Measurements from ENCODE around the gene SSTR5. TPM values are rescaled to one million over a fixed set of nuclear protein-coding genes. Genes with fewer than 3 reads are reported as not detected.
"Not testable (repeated sequence)": the region's sequence is repeated elsewhere in the genome, so short reads cannot be mapped to it uniquely, and the experiment has no call there.

The SSTR5 gene
- total RNA-seq, 2 experiments from 2014 or later, result not detected

- Mint-ChIP-seq H3K4me1 (no peaks in the 10 kb centered on the region), H3K4me3 (no peak overlapping the region), H3K27me3 (peaks cover 6% of the 10 kb centered on the region), H3K9me3 (ENCODE audit: low read depth) (peaks cover under 1% of the 10 kb centered on the region), H3K36me3 (ENCODE audit: low read depth) (no peaks in the 10 kb centered on the region), H3K27ac (no peak overlapping the region)
- ChIA-PET POLR2A (no interaction called here), CTCF (no interaction called here)
- DNase-seq (no peak), ATAC-seq (no peak)
- intact Hi-C loops (cut with DNase I, micrococcal nuclease), result no loop called here
Measured at GRCh38 chr16:1090620-1091587, 18.4 kb downstream of the SSTR5 start.

- POLR2A ChIA-PET, result no interaction called here
- CTCF ChIA-PET, result no interaction called here
- Mint-ChIP-seq H3K4me3 (no peak overlapping the region), H3K36me3 (ENCODE audit: low read depth) (no peaks in the 10 kb centered on the region), H3K4me1 (no peaks in the 10 kb centered on the region), H3K27me3 (peaks cover 6% of the 10 kb centered on the region), H3K27ac (no peak overlapping the region), H3K9me3 (ENCODE audit: low read depth) (no peaks in the 10 kb centered on the region)
- ATAC-seq (no peak), DNase-seq (no peak)
- intact Hi-C loops (cut with DNase I, micrococcal nuclease), result no loop called here
Measured at GRCh38 chr16:1091992-1092552, 19.5 kb downstream of the SSTR5 start.

DNA sequence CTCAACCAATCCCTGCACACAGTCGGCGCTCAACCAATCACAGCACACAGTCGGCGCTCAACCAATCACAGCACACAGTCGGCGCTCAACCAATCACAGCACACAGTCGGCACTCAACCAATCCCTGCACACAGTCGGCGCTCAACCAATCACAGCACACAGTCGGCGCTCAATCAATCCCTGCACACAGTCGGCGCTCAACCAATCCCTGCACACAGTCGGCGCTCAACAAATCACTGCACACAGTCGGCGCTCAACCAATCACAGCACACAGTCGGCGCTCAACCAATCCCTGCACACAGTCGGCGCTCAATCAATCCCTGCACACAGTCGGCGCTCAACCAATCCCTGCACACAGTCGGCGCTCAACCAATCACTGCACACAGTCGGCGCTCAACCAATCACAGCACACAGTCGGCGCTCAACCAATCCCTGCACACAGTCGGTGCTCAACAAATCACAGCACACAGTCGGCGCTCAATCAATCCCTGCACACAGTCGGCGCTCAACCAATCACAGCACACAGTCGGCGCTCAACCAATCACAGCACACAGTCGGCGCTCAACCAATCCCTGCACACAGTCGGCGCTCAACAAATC is 20.2 kb downstream of the SSTR5 start:
- ATAC-seq; H3K9me3 Mint-ChIP-seq (ENCODE audit: low read depth); H3K36me3 Mint-ChIP-seq (ENCODE audit: low read depth); H3K27ac Mint-ChIP-seq; H3K4me1 Mint-ChIP-seq; POLR2A ChIA-PET; H3K27me3 Mint-ChIP-seq; DNase-seq; intact Hi-C loops (cut with DNase I, micrococcal nuclease); H3K4me3 Mint-ChIP-seq: not testable (repeated sequence)
- CTCF ChIA-PET, result interaction anchor here (0.9 kb wide), 1 partner anchor 236 kb away, joined by 4 read pairs; no protein-coding TSS in a partner anchor

DNA sequence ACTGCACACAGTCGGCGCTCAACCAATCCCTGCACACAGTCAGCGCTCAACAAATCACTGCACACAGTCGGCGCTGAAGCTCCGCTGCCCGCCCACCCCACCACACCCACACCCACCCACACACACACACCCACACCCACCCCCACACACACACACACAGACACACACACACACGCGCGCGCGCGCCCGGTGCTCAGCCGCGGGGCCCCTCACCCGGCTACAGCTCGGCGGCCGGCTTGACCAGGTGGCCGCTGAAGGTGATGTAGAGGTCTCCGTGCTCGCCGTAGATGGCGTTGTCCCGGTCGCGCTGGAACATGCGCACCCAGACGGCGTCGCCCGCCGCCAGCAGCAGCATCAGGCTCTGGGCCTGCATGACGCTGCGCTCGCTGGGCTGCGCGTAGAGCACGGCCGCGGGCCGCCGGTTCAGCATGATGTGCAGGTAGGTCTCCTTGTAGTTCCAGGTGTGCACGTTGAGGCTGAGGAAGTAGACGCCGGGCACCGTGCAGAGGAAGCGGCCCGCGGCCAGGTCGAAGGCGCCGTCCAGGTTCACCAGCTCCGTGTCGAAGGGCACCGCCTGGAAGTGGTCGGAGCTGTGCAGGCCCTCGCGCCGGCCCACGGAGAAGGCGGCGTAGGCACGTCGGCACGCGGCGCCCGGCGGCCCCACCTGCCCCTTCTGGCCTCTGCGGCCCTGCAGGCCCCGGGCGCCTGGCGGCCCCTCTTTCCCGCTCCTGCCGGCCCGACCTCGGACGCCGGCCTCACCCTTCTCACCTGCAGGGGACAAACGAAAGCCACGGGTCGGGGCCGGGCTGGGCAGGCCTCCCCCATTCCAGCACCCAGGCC is 21.0 kb downstream of the SSTR5 start:
- ATAC-seq, result peak; percentile 67
- H3K9me3 Mint-ChIP-seq (ENCODE audit: low read depth), result no peaks in the 10 kb centered on the region
- no peak overlapping the region for H3K4me3 Mint-ChIP-seq
- H3K4me1 Mint-ChIP-seq, result no peaks in the 10 kb centered on the region
- POLR2A ChIA-PET, result no interaction called here
- H3K27me3 Mint-ChIP-seq, result no peaks in the 10 kb centered on the region
- peak; percentile 66 for DNase-seq
- no peak overlapping the region for H3K27ac Mint-ChIP-seq
- CTCF ChIA-PET, result interaction anchor here (0.9 kb wide), 1 partner anchor 237 kb away, joined by 4 read pairs; no protein-coding TSS in a partner anchor
- intact Hi-C loops (cut with DNase I, micrococcal nuclease), result no loop called here
- no peaks in the 10 kb centered on the region for H3K36me3 Mint-ChIP-seq (ENCODE audit: low read depth)

GRCh38 chr16:1094124-1094479 is 21.6 kb downstream of the SSTR5 start:
- ChIA-PET CTCF (no interaction called here), POLR2A (no interaction called here)
- Mint-ChIP-seq H3K4me1 (no peaks in the 10 kb centered on the region), H3K4me3 (no peak overlapping the region), H3K27me3 (no peaks in the 10 kb centered on the region), H3K9me3 (ENCODE audit: low read depth) (no peaks in the 10 kb centered on the region), H3K36me3 (ENCODE audit: low read depth) (no peaks in the 10 kb centered on the region), H3K27ac (no peak overlapping the region)
- ATAC-seq (no peak), DNase-seq (no peak)
- intact Hi-C loops (cut with DNase I, micrococcal nuclease), result no loop called here

- ChIA-PET CTCF (interaction anchor here (0.5 kb wide), 1 partner anchor 1093 kb away, joined by 3 read pairs; no protein-coding TSS in a partner anchor), POLR2A (no interaction called here)
- no peaks in the 10 kb centered on the region for H3K9me3 Mint-ChIP-seq (ENCODE audit: low read depth)
- ATAC-seq, result no peak
- no peaks in the 10 kb centered on the region for H3K27me3 Mint-ChIP-seq
- no peak overlapping the region for H3K27ac Mint-ChIP-seq
- no peak overlapping the region for H3K4me3 Mint-ChIP-seq
- intact Hi-C loops (cut with DNase I, micrococcal nuclease), result no loop called here
- DNase-seq, result no peak
- no peaks in the 10 kb centered on the region for H3K36me3 Mint-ChIP-seq (ENCODE audit: low read depth)
- no peaks in the 10 kb centered on the region for H3K4me1 Mint-ChIP-seq
Measured at GRCh38 chr16:1094601-1095449, 22.3 kb downstream of the SSTR5 start.

GRCh38 chr16:1095450-1096168 is 23.1 kb downstream of the SSTR5 start:
- POLR2A ChIA-PET, result no interaction called here
- Mint-ChIP-seq H3K27ac (no peak overlapping the region), H3K9me3 (ENCODE audit: low read depth) (no peaks in the 10 kb centered on the region), H3K4me3 (no peak overlapping the region), H3K4me1 (no peaks in the 10 kb centered on the region), H3K36me3 (ENCODE audit: low read depth) (no peaks in the 10 kb centered on the region), H3K27me3 (no peaks in the 10 kb centered on the region)
- DNase-seq (no peak), ATAC-seq (no peak)
- CTCF ChIA-PET, result no interaction called here
- intact Hi-C loops (cut with DNase I, micrococcal nuclease), result no loop called here

DNA sequence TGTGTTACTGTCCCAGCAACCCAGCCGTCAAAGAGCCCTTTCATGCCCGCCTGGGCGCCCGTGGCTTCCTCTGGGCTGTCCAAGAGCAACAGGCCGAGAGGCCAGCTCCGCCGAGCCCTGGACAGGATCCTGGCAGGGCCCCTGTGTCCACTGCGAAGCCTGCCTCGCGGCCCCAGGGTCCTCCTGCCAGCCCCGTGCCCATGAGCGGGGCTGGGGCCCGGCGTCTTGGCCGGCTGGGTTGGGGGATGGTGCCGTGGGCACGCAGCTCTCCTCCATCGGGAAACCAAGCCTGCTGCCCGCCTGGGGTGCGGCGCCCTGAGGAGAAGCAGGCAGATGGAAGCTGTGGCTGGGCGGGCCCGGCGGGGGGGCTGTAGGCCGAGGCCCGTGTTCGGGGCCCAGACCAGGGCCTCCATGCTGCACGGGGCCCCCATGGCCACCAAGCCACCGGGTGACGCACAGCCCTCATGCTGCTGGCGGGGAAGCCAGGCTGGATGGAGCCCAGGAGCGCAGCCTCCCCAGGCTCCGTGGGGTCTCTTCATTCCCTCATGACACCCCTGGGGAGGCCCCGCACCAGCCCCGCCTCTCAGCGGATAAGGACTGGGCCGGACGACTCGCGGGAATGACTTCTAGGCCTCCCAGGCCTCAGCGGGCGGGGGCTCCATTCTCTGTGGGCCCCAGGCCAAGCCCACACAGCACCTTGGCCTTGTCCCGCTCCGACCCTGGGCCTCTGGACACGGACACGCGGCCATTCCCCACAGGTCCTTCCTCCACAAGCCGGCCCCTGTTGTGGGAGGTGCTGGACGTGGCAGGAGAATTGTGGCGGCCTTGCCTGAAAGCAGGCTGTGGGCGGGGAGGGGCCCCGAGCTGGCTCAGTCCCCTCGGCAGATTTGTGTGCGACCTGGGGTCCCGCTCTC is 23.9 kb downstream of the SSTR5 start, which contains the start of gene C1QTNF8:
Gene C1QTNF8 (minus strand): TSS at position 76 of the 914 bp plus-strand sequence. CDS start 1,322 bp downstream, outside the sequence.
- H3K27ac Mint-ChIP-seq, result no peak within 1 kb of the TSS
- H3K4me1 Mint-ChIP-seq, result no peaks in the 10 kb centered on the region
- H3K4me3 Mint-ChIP-seq, result no peak within 1 kb of the TSS
- H3K27me3 Mint-ChIP-seq, result no peaks in the 10 kb centered on the region
- H3K36me3 Mint-ChIP-seq (ENCODE audit: low read depth), result no peaks in the 10 kb centered on the region
- ATAC-seq, result no peak
- POLR2A ChIA-PET, result no interaction called here
- CTCF ChIA-PET, result no interaction called here
- intact Hi-C loops (cut with DNase I, micrococcal nuclease), result no loop called here
- no peaks in the 10 kb centered on the region for H3K9me3 Mint-ChIP-seq (ENCODE audit: low read depth)
- no peak for DNase-seq

DNA sequence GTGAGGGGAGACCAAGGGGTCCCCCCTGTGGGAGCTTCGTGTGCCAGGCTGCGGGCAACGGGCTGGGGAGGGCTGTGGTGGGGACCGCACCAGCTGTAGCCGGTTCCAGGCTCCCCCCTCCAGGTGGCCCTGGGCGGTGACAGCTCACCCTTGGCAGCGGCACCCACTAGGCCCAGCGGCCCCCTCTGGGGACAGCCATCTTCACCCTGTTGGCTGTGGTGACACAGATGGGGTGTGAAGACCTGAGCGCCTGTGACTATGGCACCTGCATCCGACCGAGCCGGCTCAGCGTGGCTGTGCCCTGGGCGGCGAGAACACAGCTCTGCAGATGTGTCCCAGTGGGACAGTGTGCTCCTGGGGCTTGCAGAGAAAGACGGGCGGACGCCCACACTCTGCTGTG is 24.6 kb downstream of the SSTR5 start:
- ATAC-seq (no peak), DNase-seq (no peak)
- Mint-ChIP-seq H3K4me3 (no peak overlapping the region), H3K4me1 (no peaks in the 10 kb centered on the region), H3K9me3 (ENCODE audit: low read depth) (no peaks in the 10 kb centered on the region), H3K27me3 (no peaks in the 10 kb centered on the region), H3K36me3 (ENCODE audit: low read depth) (no peaks in the 10 kb centered on the region), H3K27ac (no peak overlapping the region)
- ChIA-PET POLR2A (no interaction called here), CTCF (no interaction called here)
- intact Hi-C loops (cut with DNase I, micrococcal nuclease), result no loop called here

- intact Hi-C loops (cut with DNase I, micrococcal nuclease), result no loop called here
- POLR2A ChIA-PET, result no interaction called here
- no peaks in the 10 kb centered on the region for H3K27me3 Mint-ChIP-seq
- no peak overlapping the region for H3K4me3 Mint-ChIP-seq
- no peak overlapping the region for H3K27ac Mint-ChIP-seq
- no peak for DNase-seq
- CTCF ChIA-PET, result no interaction called here
- H3K4me1 Mint-ChIP-seq, result no peaks in the 10 kb centered on the region
- H3K9me3 Mint-ChIP-seq (ENCODE audit: low read depth), result no peaks in the 10 kb centered on the region
- no peak for ATAC-seq
- no peaks in the 10 kb centered on the region for H3K36me3 Mint-ChIP-seq (ENCODE audit: low read depth)
Measured at GRCh38 chr16:1097800-1098199, 25.3 kb downstream of the SSTR5 start.

All from activated CD4-positive, alpha-beta T cell treated with anti-CD3 and anti-CD28 coated beads for 36 hours (primary cell).